ENCODE data around the gene ZGPAT. TPM values are rescaled to one million over a fixed set of nuclear protein-coding genes. Genes with fewer than 3 reads are reported as not detected.

Gene ZGPAT
- total and polyA plus RNA-seq, 2 of the 13 experiments (the other 11 are each of a cell fraction or from before 2014, with no cell fraction given): 23.0 to 41.9 TPM

DNA sequence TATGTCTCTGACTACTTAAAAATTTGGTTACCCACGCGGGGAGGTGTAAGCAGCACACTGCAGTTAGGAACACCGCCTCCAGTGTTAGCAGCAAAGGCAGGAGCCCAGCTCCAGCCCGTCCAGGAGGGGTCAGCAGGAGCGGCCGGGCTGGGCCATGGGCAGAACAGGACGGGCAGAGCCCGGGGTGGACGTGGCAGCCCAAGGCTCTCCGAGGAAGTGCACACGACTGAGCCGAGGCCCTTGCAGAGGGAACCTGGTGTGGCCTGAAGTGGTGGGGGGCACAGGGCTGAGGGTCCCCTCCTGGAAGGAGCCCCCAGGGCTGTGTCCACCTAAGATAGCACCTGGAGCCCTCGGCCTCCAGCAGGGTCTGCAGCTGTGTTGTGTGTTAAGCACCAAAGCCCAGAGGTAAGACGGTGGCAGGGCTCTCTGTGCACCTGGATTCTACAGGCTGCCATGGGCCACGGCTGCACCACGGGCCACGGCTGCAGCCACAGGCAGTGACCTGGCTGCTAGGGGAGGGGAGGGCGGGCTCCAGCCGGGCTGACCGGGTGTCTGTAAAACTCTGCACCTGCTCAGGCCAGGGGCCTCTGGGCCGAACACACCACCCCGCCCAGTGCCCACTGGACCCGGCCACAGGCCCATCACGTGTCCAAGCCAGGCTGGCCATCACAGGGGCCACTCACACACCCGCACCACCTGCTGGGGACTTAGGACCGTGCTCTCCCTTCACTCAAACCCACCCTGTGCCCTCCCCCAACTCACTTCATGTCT, 38.3 kb downstream of the ZGPAT start (continued):
- TF ChIP-seq, protein P1, sequence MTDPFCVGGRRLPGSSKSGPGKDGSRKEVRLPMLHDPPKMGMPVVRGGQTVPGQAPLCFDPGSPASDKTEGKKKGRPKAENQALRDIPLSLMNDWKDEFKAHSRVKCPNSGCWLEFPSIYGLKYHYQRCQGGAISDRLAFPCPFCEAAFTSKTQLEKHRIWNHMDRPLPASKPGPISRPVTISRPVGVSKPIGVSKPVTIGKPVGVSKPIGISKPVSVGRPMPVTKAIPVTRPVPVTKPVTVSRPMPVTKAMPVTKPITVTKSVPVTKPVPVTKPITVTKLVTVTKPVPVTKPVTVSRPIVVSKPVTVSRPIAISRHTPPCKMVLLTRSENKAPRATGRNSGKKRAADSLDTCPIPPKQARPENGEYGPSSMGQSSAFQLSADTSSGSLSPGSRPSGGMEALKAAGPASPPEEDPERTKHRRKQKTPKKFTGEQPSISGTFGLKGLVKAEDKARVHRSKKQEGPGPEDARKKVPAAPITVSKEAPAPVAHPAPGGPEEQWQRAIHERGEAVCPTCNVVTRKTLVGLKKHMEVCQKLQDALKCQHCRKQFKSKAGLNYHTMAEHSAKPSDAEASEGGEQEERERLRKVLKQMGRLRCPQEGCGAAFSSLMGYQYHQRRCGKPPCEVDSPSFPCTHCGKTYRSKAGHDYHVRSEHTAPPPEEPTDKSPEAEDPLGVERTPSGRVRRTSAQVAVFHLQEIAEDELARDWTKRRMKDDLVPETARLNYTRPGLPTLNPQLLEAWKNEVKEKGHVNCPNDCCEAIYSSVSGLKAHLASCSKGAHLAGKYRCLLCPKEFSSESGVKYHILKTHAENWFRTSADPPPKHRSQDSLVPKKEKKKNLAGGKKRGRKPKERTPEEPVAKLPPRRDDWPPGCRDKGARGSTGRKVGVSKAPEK (CRISPR knock-in tag; IDR thresholded peaks at IDR 0.05; ENCODE audit: borderline replicate concordance): no peak
- TF ChIP-seq KDM5B (CRISPR knock-in tag; IDR thresholded peaks at IDR 0.05; ENCODE audit: borderline replicate concordance): peak; percentile 74; the same call in 1 of the 2 replicates
- TF ChIP-seq, protein P2, sequence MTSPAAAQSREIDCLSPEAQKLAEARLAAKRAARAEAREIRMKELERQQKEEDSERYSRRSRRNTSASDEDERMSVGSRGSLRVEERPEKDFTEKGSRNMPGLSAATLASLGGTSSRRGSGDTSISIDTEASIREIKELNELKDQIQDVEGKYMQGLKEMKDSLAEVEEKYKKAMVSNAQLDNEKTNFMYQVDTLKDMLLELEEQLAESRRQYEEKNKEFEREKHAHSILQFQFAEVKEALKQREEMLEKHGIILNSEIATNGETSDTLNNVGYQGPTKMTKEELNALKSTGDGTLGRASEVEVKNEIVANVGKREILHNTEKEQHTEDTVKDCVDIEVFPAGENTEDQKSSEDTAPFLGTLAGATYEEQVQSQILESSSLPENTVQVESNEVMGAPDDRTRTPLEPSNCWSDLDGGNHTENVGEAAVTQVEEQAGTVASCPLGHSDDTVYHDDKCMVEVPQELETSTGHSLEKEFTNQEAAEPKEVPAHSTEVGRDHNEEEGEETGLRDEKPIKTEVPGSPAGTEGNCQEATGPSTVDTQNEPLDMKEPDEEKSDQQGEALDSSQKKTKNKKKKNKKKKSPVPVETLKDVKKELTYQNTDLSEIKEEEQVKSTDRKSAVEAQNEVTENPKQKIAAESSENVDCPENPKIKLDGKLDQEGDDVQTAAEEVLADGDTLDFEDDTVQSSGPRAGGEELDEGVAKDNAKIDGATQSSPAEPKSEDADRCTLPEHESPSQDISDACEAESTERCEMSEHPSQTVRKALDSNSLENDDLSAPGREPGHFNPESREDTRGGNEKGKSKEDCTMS (CRISPR knock-in tag; conservative IDR thresholded peaks at IDR 0.05): no peak
- TF ChIP-seq, protein P3, sequence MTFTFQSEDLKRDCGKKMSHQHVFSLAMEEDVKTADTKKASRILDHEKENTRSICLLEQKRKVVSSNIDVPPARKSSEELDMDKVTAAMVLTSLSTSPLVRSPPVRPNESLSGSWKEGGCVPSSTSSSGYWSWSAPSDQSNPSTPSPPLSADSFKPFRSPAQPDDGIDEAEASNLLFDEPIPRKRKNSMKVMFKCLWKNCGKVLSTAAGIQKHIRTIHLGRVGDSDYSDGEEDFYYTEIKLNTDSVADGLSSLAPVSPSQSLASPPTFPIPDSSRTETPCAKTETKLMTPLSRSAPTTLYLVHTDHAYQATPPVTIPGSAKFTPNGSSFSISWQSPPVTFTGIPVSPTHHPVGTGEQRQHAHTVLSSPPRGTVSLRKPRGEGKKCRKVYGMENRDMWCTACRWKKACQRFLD (CRISPR knock-in tag; IDR thresholded peaks at IDR 0.05; ENCODE audit: borderline replicate concordance): 0 out of 2 replicates have a peak, but pooled peaks have one; percentile 1
- TF ChIP-seq SRSF1 (optimal IDR thresholded peaks at IDR 0.05; ENCODE audit: low read depth, low read length): peak; percentile 20
- TF ChIP-seq IKZF4 (CRISPR knock-in tag; IDR thresholded peaks at IDR 0.05; ENCODE audit: borderline replicate concordance, low read depth, not compliant biosample characterization): peak; percentile 32
- no peak for TF ChIP-seq BCL6 (CRISPR knock-in tag; IDR thresholded peaks at IDR 0.05)
- TF ChIP-seq AHDC1 (CRISPR knock-in tag; IDR thresholded peaks at IDR 0.05; ENCODE audit: borderline replicate concordance): no peak
- TF ChIP-seq ZNF703 (CRISPR knock-in tag; IDR thresholded peaks at IDR 0.05; ENCODE audit: borderline replicate concordance): no peak
- TF ChIP-seq GMEB1 (CRISPR knock-in tag; IDR thresholded peaks at IDR 0.05; ENCODE audit: borderline replicate concordance): 0 out of 2 replicates have a peak, but pooled peaks have one; percentile 16
- TF ChIP-seq GABPA (IDR thresholded peaks at IDR 0.05; ENCODE audit: low read depth, low read length): no peak
- TF ChIP-seq GABPA (CRISPR knock-in tag; IDR thresholded peaks at IDR 0.05; ENCODE audit: low read depth): no peak
- no peak for TF ChIP-seq ZNF382 (CRISPR knock-in tag; IDR thresholded peaks at IDR 0.05; ENCODE audit: borderline replicate concordance)
